Lung (tissue), 12 donors: ENCODE measurements around the gene IGSF22. TPM values are rescaled to one million over a fixed set of nuclear protein-coding genes. Genes with fewer than 3 reads are reported as not detected.

Experiments
- ATAC-seq: fragments of 200-7000 bp; cut with Tn5 transposase; one replicate; pipeline ENCODE4 v1.9.1; 2020; ENCODE audit warnings: moderate number of reproducible peaks; ENCODE audit not compliant: insufficient read depth, low FRiP score
- DNase-seq, 3 donors: peaks; one replicate each; pipeline ENCODE4 v3.0.0-alpha.2; 2013 to 2017
- H3K27ac ChIP-seq, 2 donors: one replicate each; pipeline ENCODE4 v1.5.1; 2013; ENCODE audit warnings: mild to moderate bottlenecking in 2 of 2, moderate library complexity in 2 of 2, control low read depth in 1 of 2, inconsistent platforms in 1 of 2, low read depth in 1 of 2, low read length in 1 of 2
- H3K27me3 ChIP-seq, 3 donors: one replicate each; pipeline ENCODE4 v1.5.1; 2013; ENCODE audit warnings: low read length in 2 of 3; ENCODE audit not compliant: control insufficient read depth in 3 of 3, insufficient read depth in 3 of 3
- H3K36me3 ChIP-seq, 4 donors: one replicate each; pipeline ENCODE4 v1.5.1; 2013; ENCODE audit warnings: low read length in 4 of 4, mild to moderate bottlenecking in 1 of 4, moderate library complexity in 1 of 4; ENCODE audit not compliant: control insufficient read depth in 4 of 4, insufficient read depth in 4 of 4
- H3K4me1 ChIP-seq, 5 donors: one replicate each; pipeline ENCODE4 v1.5.1; 2013; ENCODE audit warnings: low read length in 5 of 5, mild to moderate bottlenecking in 2 of 5, moderate library complexity in 1 of 5; ENCODE audit not compliant: control insufficient read depth in 5 of 5, insufficient read depth in 5 of 5
- H3K4me3 ChIP-seq: one replicate; pipeline ENCODE4 v1.5.1; 2013; ENCODE audit warnings: mild to moderate bottlenecking, control low read depth, moderate library complexity
- H3K9ac ChIP-seq, 2 donors: one replicate each; pipeline ENCODE4 v1.5.1; 2013; ENCODE audit warnings: low read length in 2 of 2, control low read depth in 1 of 2; ENCODE audit not compliant: insufficient read depth in 1 of 2
- H3K9me3 ChIP-seq, 4 donors: one replicate each; pipeline ENCODE4 v1.5.1; 2013; ENCODE audit warnings: low read length in 3 of 4, mild to moderate bottlenecking in 1 of 4, moderate library complexity in 1 of 4; ENCODE audit not compliant: control insufficient read depth in 4 of 4, insufficient read depth in 3 of 4
- whole genome bisulfite sequencing, 2 donors: extraction: QIAGEN DNeasy Blood & Tissue Kit; methylation state at CpG; one replicate each; pipeline ENCODE4 v1.1.7; 2013; 5-methylcytosine and 5-hydroxymethylcytosine counted together
- polyA plus RNA-seq, 2 donors: library from polyadenylated mRNA; stranded (reverse); fragments of 200-250 nt; gene quantifications; one replicate each; pipeline ENCODE4 v1.2.1, GENCODE V29; 2013
- total RNA-seq, 2 donors: library from RNA; depleted of rRNA in 1 of 2; stranded (reverse); fragments of >200 nt in 1 of 2; gene quantifications; one replicate each; pipeline ENCODE4 v1.2.1, GENCODE V29; 2014 to 2021
- TF ChIP-seq, protein P1 (sequence below): IDR thresholded peaks from 2 replicates; pipeline ENCODE4 v1.5.1; 2012; ENCODE audit warnings: mild to moderate bottlenecking; ENCODE audit errors: control extremely low read depth, extremely low read depth
- donor health status: control.
- donor health status: control.
- donor health status: Bipolar disorder and iron deficiency.
- donor health status: healthy.
- donor health status: DM: yes; HTN: yes; CAD: no.

The IGSF22 gene
- total and polyA plus RNA-seq, 4 donors: 0.33 to 2.0 (median 0.56) TPM

DNA sequence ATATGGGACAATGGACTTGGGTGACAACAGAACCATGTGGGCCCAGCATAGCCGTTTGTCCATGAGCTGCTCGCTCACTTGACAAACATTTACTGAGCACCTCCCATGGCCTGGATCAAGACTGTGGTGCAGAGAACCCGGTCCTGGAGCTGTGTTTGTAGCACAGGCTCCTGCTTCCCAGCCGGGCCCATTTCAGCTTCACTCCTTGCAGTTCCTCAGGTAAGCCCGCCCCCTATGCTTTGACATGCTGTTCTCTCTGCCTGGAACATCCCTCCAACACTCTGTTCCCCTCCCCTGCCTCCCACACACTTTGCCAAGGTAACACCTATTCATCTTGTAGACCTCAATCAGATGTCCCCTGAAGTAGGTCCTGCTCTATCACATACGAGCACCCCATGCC is 19.3 kb upstream of the IGSF22 start:
- no peak overlapping the region for H3K4me3 ChIP-seq
- 84 to 97% methylated on average over 6 of the region's 6 CpGs for WGBS, 2 donors
- ATAC-seq (no peak), DNase-seq (no peak)
- no peaks in the 10 kb centered on the region for H3K36me3 ChIP-seq
- TF ChIP-seq, protein P1, sequence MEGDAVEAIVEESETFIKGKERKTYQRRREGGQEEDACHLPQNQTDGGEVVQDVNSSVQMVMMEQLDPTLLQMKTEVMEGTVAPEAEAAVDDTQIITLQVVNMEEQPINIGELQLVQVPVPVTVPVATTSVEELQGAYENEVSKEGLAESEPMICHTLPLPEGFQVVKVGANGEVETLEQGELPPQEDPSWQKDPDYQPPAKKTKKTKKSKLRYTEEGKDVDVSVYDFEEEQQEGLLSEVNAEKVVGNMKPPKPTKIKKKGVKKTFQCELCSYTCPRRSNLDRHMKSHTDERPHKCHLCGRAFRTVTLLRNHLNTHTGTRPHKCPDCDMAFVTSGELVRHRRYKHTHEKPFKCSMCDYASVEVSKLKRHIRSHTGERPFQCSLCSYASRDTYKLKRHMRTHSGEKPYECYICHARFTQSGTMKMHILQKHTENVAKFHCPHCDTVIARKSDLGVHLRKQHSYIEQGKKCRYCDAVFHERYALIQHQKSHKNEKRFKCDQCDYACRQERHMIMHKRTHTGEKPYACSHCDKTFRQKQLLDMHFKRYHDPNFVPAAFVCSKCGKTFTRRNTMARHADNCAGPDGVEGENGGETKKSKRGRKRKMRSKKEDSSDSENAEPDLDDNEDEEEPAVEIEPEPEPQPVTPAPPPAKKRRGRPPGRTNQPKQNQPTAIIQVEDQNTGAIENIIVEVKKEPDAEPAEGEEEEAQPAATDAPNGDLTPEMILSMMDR: no peak
- no peak overlapping the region for H3K27ac ChIP-seq
- no peaks in the 10 kb centered on the region for H3K9me3 ChIP-seq
- H3K9ac ChIP-seq: no peak overlapping the region
- H3K27me3 ChIP-seq: no peaks in the 10 kb centered on the region
- H3K4me1 ChIP-seq: peaks cover 0 to 6% (median 0%) of the 10 kb centered on the region in 5 donors

DNA sequence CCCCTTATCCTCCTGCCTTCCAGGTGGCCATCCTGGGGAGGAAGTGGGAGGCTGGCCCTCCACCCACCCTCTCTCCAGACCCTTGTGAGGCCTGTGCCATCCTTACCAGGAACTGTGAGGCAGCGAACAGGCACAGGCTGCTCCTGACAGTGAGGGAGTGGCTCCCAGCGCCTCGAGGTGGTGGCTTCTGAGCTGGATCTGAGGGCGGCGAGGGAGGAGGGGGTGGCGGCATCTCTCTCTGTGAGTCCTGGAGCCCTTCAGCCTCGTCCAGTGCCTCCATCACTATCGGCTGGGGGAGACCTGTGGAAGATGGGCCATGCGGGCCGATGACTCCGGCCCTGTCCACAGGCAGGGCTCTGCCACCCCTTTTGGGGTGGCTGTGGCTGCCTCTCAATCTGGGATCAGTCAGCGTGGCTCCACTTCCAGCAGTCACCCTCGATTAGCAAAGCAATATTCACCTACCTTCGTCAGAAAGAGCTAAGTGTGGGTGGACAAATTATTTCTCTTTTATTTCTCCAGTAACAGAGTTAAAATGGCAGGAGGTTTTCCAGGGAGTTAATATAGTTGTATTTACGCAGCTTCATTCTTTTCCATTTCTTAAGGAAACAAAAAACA is 18.0 kb upstream of the IGSF22 start:
- no peaks in the 10 kb centered on the region for H3K9me3 ChIP-seq
- H3K4me1 ChIP-seq: no peaks in the 10 kb centered on the region
- TF ChIP-seq, protein P1: no peak
- no peak overlapping the region for H3K9ac ChIP-seq
- ATAC-seq (no peak), DNase-seq (no peak)
- no peak overlapping the region for H3K4me3 ChIP-seq
- no peaks in the 10 kb centered on the region for H3K27me3 ChIP-seq
- no peaks in the 10 kb centered on the region for H3K36me3 ChIP-seq
- WGBS, 2 donors: 84 to 93% methylated on average over 15 of the region's 15 CpGs
- H3K27ac ChIP-seq: no peak overlapping the region

DNA sequence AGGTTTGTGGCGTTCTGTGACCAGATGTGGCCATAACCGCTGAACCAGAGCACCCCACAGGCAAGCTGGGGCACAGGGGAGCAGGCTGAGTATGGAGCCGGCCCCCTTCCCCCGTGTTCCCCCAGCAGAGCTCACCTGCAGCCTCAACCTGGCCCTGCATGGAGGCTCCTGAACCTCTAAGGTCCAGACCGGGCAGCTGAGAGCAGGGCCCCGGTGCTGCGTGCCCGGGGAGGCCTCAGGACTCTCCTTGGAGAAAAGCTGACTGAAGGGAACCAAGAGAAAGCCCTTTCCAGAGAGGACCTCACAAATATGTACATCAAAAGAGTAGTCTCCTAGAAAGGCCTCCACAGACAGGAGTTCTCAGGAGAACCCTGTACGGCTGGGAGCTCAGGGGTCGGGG is 17.4 kb upstream of the IGSF22 start:
- H3K27ac ChIP-seq: no peak overlapping the region
- H3K4me1 ChIP-seq: no peaks in the 10 kb centered on the region
- DNase-seq: no peak
- no peaks in the 10 kb centered on the region for H3K36me3 ChIP-seq
- WGBS, 2 donors: 90 to 91% methylated on average over 10 of the region's 10 CpGs
- no peak overlapping the region for H3K9ac ChIP-seq
- H3K27me3 ChIP-seq: no peaks in the 10 kb centered on the region
- TF ChIP-seq, protein P1: no peak
- no peak for ATAC-seq
- no peak overlapping the region for H3K4me3 ChIP-seq
- H3K9me3 ChIP-seq: no peaks in the 10 kb centered on the region

DNA sequence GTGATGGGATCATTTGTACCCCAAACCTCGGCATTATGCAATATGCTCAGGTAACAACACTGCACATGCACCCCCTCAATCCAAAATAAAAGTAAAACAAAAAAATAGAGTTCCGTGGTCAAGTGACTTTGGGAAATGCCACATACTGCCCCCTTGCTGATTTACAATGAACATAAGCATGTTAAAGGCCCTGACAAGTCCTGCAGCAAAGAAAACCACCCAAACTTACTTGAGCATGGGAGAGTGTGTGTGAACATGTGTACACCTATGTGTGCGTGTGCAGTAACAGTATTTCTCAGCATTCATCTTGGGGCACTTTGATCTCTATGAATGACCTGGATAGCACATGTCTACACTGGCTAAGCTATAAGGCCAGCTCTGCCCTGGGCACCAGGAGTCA is 15.8 kb upstream of the IGSF22 start:
- Histone ChIP-seq H3K27ac (no peak overlapping the region), H3K4me1 (no peaks in the 10 kb centered on the region), H3K27me3 (no peaks in the 10 kb centered on the region), H3K9me3 (no peaks in the 10 kb centered on the region), H3K9ac (no peak overlapping the region), H3K36me3 (no peaks in the 10 kb centered on the region), H3K4me3 (no peak overlapping the region)
- no peak for ATAC-seq
- 90 to 95% methylated on average over 3 of the region's 3 CpGs for whole genome bisulfite sequencing, 2 donors
- TF ChIP-seq, protein P1: no peak
- DNase-seq: no peak
